Raji (cell line): ENCODE results near the gene ADD2.

Source experiments
- POLR2A ChIP-seq: IDR thresholded peaks from 2 replicates; pipeline ENCODE4 v1.6.1; 2011; ENCODE audit warnings: low read depth, low read length, control low read depth; ENCODE audit not compliant: insufficient read depth

ADD2 gene

DNA sequence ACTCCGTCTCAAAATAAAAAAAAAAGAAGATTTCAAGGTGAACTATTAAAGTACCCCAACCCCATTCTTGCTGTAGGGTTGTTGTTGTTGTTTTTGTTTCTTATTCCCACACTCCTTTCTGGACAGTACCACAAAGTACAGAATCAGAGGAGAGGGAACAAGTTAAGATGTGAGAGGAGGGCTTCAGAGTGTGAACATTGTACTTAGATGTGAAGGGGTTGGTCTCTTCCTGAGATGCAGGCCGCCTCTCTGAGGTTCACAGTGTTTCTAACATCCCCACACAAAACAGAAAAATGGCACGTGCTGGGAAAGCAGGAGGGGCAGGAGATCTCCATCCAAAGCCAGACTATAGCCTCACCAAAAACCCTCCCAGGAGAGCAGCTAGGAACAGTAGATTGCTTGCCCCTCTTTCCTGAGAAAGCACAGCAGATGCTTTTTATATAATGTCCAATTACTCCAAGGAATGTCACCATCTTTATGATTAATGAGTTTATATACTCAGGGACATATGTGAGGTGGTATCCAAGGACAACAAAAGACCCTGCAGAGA, 22.6 kb downstream of the ADD2 start:
- no peak for TF ChIP-seq POLR2A

DNA sequence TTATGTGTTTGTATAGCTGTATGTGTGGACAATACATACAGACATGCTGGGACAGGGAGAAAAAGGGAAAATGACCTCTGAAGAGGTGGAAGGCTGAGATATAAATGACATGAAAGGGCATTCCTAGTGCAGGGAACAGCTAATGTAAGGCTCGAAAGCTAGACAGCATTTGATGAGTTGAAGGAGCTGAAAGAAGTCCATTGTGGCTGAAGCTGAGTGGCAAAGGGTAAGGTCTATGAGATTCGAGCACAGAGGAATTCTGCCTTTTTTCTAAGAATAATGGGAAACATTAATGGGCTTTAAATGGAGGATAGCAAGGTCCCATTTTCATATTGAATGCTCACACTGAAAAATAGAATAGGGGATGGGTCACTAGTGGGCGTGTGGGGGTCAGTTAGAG, 23.6 kb downstream of the ADD2 start:
- TF ChIP-seq POLR2A: no peak

DNA sequence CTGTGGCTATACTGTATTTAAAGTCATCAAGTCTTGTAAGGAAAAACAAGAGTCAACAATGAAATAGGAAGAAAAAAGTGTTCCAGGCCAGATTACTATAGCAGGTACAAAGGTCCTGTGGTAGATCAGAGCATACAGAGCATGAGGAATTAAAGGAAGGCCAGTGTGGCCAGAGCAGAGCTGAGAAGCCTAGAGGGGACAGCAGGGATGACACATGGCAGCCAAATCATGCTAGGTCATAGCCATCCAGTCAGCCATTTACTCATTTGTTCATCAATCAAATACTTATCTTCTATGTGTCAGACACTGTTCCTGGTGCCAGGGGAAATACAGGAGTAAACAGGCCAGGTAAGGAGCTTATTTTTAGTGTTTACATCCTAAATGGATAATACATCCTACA, 24.3 kb downstream of the ADD2 start:
- no peak for TF ChIP-seq POLR2A

DNA sequence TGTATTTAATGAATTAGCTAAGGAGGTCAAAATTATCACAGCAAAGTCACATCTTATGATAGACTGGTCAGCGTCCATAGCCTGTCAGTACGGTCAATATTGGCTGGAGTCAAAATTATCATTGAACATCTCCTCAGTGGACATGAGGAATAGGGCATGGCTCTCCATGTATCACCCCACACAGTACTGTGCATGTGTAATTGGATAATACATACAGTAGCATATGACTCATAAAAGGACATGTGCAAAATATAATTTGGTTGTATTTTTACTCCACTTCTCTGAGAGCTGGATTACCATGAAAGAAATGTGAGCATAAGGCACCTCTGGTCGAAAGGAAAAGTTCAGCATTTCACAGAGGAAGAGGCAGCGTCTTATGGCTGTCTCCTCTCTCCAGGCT, 24.9 kb downstream of the ADD2 start:
- no peak for TF ChIP-seq POLR2A

DNA sequence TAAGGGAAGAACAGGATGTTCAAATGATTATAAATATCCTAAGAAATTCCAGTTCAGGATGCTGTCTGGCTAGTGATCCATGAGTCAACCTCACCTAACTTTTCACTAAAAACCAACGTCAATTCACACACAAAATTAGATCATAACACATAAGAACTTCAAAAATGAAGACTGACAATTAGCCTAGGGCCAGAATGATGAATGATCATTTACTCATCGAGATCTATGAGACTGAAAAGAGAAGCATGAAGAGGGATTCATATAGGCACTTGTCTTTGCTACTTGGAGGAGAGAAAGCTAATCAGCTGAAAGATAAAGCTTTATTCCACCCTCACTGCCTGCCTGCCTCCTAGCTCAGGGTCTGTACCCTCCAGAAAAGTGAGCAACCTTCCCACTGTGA, 29.8 kb downstream of the ADD2 start:
- no peak for TF ChIP-seq POLR2A

DNA sequence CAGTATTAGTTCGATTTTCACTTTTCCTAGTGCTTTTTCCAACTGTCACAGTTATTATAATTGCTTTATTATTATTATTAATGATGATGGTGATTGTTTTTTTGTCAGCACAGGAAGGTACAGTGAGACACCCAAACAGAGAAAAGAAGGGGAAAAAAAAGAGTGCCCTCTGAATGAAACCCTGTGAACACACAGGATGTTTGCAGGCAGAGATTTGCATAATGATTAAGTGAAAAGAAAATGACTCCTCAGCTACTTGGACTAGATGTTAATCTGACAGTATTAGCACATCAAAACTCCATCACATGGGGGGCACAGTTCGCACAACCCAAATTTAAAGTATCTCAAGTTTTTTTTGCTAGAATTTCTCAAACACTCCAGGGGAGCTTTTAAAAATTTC, 32.9 kb downstream of the ADD2 start:
- no peak for TF ChIP-seq POLR2A

DNA sequence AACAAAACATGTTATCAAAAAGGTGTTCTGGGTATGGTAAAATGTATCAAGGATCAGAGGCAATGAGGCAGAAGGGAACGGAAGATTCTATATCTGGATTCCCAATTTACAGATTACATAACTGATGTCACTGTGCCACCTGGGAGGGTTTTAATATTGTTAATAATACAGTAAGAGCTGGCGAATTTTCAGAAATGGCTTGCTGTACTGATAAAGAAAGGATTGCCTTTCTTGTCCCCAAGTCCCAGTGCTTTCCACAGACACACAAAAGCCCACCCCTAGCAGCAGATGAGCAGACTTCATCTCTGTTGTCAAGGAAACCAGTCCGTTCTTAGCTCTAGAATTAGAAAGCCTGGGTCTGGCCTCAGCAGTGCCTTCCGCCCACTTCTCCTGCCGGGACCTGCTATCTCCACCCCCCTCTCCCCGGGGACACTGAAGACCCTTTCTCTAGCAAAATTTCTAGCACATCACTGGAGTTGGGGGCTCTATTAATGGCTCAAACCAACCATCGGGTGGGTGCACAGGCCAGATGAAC, 34.3 kb downstream of the ADD2 start:
- no peak for TF ChIP-seq POLR2A

DNA sequence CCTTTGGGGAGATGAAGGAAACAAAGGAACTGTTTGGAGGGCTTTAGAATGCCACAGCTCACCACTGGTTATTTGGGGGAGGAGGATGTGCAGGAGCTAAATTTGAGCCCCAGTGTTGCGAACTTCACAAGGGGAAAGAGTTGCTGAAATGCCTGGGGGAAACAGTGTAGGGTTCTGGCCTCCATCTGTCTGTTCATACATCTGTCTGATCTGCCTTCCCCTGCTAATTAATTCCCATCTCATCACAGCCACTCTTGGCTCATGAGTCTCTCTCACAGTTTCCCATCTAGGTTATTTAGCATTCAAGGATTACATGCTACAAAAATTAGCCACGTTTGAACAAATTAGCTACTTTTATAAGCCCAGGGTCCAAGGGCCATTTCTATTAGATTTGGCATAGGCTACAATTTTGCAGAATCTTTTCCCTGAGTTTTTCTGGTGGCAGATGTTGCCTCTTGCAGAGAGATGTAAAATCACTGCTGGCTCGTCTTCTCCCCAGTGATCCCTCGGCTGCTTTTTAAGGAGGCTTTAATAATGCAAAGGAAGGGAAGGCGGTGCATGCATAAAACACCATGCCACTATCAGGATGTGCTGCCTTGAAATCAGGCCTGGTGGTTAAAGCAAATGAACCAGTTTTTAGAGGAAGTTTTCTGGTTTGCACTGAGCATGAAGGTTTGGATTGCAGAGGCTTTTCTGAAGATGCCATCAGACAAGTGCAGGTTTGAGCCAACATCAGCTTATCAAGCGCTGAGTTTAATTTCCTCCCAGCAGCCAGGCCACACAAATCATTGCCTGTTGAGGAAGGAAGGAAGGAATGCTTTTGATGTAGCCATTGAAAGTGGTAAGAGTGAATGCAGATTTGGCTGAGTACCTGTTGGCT, 35.0 kb downstream of the ADD2 start:
- TF ChIP-seq POLR2A: no peak

DNA sequence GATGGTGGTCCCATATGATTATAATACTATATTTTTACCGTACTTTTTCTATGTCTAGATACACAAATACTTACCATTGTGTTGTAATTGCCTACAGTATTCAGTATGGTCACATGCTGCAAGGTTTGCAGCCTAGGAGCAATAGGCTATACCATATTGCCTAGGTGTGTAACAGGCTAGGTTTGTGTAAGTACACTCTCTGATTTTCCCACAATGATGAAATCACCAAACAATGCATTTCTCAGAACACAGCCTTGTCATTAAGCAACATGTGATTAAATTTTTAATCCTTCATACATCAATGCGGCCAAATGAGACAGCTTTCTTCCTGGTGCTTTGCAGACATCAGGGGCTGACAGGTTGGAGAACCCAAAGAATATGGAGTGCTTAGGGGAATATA, 37.3 kb downstream of the ADD2 start:
- TF ChIP-seq POLR2A: no peak

DNA sequence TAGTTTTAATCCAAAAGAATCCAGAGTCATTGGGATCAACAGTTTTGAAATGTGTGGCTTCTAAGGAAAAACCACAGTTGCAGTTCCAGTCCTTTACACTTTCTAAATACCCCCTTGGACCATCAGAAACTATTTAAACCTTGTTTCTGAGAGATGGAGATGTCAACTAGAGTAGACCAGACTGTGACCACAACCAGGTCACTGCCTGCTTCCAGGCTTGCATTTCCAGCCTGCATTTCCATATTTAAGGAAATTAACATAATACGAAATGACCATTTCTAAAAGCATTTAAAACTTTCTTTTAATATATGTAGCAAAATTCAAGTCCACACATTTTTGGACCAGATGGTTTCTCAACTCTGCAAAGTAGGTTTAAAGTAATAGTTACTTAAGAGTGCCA, 38.4 kb downstream of the ADD2 start:
- TF ChIP-seq POLR2A: no peak

DNA sequence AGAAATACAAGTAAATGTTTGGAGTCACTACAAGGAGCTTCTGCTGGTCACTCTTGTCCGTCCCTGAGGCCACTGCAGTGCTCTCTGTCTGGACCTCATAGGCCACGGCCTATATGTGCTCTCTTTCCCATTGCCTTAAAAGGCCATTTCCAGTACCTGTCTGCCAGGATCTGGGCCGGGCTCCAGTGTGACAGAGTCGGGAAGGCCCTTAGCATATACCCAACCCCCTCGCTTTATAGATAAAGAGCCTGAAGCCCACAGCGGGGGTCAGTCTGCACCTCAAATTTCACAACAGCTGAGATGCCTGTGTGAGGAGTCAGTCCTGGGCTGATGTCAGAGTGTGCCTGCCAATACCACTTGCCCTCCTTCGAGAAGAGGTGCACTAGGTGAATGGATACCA, 39.9 kb downstream of the ADD2 start:
- TF ChIP-seq POLR2A: no peak

DNA sequence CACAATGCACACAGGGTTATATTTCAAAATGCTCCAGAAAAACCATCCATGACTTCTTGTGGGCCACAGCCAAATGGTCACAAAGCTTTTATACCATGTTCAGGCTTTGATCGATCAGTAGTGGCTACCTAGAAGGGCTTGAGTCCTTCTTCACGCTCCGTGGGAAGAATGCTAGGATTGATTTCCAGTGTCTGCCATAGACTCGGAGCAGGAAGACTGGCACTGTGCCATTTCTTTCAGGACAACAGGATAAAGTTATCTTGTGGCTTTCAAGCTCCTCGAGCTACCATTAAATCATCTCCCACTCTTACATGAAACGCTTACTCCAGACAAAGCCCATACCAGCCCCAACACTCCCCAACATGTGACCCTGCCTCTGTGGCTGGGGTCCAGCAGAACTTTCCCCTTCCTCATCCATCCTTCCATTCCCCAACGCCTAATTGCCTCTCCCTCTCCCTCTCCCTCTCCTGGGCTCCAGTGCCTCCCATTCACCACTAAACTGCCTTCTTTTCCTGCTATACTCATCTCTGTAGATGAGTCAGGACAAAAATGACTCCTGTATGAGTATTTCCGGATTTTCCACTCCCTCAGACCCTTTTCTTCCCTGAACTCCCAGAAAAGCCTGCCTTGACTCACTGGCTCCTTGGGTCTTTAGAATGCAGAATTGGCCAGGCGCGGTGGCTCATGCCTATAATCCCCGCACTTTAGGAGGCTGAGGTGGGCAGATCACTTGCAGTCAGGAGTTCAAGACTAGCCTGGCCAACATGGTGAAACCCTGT, 40.9 kb downstream of the ADD2 start:
- no peak for TF ChIP-seq POLR2A

DNA sequence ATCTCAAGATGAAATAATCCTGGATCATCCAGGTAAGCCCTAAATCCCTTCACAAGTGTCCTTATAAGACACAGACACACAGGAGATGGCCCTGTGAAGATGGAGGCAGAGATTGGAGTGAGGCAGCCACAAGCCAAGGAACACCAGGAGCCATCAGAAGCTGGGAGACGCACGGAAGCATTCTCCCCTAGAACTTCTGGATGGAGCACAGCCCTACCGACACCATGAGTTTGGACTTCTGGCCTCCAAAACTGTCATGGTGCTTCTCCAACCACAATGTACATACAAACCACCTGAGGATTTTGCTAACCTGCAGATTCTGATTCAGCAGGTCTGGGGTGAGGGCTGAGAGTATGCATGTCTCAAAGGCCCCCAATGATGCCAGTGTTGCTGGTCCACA, 42.5 kb downstream of the ADD2 start:
- no peak for TF ChIP-seq POLR2A

DNA sequence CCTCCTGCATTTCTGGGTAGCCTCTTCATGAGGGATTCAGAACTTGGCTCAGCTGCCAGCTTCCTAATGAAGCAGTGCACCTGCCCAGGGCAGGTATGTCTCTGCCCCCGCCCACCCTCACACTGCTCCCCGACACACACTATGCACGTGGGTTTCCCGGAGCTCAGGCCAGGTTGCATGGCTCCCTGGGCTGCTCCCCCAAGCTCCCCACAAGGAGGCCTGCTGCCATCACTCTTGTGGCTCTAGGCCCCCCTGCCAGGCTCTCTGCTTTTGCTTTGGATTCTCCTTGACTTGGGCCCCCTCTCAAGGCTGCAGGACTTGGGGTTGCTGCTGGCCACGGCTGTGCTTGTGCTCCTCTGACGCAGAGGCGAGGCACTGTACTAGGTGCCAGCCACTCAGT, 43.6 kb downstream of the ADD2 start:
- no peak for TF ChIP-seq POLR2A

DNA sequence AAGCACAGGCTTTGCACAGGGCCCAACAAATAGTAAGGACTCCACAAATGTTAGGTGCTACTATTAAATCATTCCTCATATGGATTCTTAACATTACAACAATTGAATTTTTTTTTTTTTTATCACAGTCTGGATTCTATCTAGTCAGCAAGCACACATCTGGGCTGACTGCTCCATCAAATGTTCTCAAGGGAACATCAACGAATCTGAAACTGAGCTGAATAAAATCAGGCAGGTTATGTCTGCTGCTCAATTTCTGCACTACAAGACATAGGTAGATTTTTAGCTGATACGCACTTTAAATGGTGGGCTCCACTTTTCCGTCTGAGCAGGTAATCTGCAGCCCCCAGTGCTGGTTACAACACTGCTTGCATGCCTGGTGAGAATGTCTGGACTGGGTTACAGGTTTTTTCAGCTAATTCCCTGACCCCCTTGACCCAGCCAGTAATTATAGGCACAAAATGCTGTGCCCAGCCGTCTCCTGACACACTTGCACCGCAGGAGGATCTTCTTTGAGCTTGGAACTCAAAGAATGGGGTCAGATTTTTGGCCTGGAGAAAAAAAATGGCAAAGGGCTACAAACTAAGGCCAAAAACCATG, 44.6 kb downstream of the ADD2 start:
- no peak for TF ChIP-seq POLR2A
